SH-SY5Y (cell line): Measurements from ENCODE around the gene GARNL3.

Source experiments
- GATA2 ChIP-seq: IDR thresholded peaks from 2 replicates; pipeline ENCODE4 v1.6.1; 2011; ENCODE audit warnings: mild to moderate bottlenecking, low read depth, low read length
- GATA3 ChIP-seq: IDR thresholded peaks from 2 replicates; pipeline ENCODE4 v1.6.1; 2011; ENCODE audit warnings: low read depth, mild to moderate bottlenecking, low read length, moderate library complexity

GRCh38 chr9:127422787-127423186 is 158.2 kb downstream of the GARNL3 start:
- TF ChIP-seq GATA2 = no peak
- TF ChIP-seq GATA3 = no peak
